ENCODE results near the gene ASAP3.

DNA sequence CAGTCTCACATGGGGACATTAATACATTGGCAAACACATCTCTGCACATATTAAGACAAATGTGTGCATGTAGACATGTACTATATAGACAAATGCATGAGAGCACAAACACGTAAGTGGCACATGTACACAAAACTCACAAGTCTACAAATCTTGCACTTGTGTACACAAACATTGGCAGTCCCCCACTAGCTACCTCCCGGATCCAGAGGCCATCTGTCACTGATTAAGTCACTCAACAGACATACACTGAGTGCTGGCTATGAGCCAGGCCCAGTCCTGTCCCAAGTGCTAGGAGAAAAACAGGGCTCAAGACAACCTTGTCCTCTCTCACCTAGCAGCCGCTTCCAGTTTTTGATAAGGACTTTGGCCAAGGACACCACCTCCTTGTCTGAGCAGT lies 66.4 kb downstream of the ASAP3 start:
- TF ChIP-seq CTCF (IDR thresholded peaks at IDR 0.05; ENCODE audit: insufficient read depth, low read depth, low read length) (no peak), EZH2 (IDR thresholded peaks at IDR 0.05; ENCODE audit: insufficient read depth, low read length) (no peak)
